Activated T-helper 17 cell treated with anti-CD3 and anti-CD28 coated beads, Interleukin-2, amount 50 U/mL, for 72 hours (primary cell): ENCODE measurements around the gene FOLR1. TPM values are rescaled to one million over a fixed set of nuclear protein-coding genes. Genes with fewer than 3 reads are reported as not detected.

Experiments
- ATAC-seq: fragments of 150-1000 bp; cut with Tn5 transposase; replicated peaks from 2 replicates; pipeline ENCODE4 v1.10.0; 2021; ENCODE audit warnings: mild to moderate bottlenecking, moderate library complexity
- H3K27ac Mint-ChIP-seq: one replicate; pipeline ENCODE4 v1.8.0; 2022; ENCODE audit warnings: mixed read lengths
- H3K27me3 Mint-ChIP-seq: one replicate; pipeline ENCODE4 v1.8.0; 2022; ENCODE audit warnings: mixed read lengths
- H3K36me3 Mint-ChIP-seq: one replicate; pipeline ENCODE4 v1.8.0; 2022; ENCODE audit warnings: low read depth, mild to moderate bottlenecking, mixed read lengths
- H3K4me1 Mint-ChIP-seq: one replicate; pipeline ENCODE4 v1.8.0; 2022; ENCODE audit warnings: mixed read lengths
- H3K4me3 Mint-ChIP-seq: one replicate; pipeline ENCODE4 v1.8.0; 2022; ENCODE audit warnings: mild to moderate bottlenecking, mixed read lengths
- H3K9me3 Mint-ChIP-seq: one replicate; pipeline ENCODE4 v1.8.0; 2022; ENCODE audit warnings: mixed read lengths
- total RNA-seq, 2 donors: library from RNA; stranded (reverse); gene quantifications; one replicate each; pipeline ENCODE4 v1.2.3, GENCODE V29; 2022

FOLR1 gene
- total RNA-seq, 2 donors from 2014 or later: not detected

DNA sequence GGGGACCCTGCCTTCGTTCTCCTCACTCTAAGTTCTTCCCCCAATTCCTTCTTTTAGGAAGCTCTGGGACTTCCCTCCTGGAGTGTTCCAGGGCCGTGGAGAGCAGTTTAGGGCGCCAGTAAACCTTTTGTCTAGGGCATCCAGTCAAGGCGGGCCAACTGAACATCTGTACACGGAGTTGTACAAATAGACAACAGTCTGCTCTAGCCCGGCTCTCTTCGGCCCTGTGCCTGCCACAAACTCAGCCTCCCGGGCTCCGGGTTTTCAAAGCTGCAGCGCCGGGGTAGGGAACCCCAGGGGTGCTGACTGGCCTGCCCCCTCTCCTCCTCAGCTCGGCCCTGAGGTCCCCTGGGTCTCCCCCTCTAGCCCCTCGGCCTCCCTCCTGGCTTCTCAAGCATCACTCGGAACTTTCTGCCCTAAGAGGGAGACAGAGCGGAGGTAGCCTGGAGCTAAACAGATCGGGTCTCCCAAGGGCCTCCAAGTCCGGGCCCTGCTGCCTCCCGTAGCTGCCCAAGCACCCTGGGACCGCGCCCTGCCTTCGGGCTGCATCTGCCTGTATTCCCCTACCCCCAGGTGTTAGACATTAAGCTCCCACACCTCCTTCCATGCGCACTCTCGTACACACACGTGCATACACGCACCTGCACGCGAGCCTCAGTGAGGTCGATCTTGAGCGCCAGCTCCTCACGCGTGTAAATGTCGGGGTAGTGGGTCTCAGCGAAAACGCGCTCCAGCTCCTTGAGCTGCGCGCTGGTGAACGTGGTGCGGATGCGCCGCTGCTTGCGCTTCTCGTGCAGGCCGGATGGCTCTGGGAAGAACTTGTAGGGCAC lies 48.7 kb downstream of the FOLR1 start:
- Mint-ChIP-seq H3K4me1 (peaks cover 17% of the 10 kb centered on the region), H3K27me3 (peaks cover 42% of the 10 kb centered on the region), H3K4me3 (peak overlapping the region; percentile 56), H3K9me3 (no peaks in the 10 kb centered on the region), H3K27ac (no peak overlapping the region), H3K36me3 (peaks cover 23% of the 10 kb centered on the region)
- peak; percentile 4 for ATAC-seq

DNA sequence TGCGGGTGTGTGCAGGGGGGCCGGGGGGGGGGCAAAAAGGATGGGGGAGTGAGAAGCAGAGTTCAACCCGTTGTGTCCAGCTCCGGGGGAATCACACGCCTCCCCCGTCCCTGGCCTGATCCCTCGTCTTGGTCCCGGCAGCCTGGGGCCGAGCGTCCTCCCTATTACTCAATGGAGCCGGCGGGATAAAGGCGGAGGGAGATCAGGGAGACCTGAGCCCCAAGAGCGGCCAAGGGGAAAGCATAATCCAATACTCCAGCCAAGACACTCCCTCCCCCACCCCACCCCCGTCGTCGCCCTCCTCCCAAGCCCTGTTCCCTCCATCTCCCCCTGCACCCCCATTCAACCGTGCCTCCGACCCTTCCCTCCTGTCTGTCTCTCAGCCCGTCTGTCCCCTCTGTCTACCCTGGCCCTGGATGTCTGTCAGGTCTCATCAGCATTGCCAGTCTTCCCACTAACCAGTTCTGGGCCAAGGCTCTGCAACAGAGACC lies 49.4 kb downstream of the FOLR1 start:
- no peak overlapping the region for H3K27ac Mint-ChIP-seq
- no peaks in the 10 kb centered on the region for H3K9me3 Mint-ChIP-seq
- H3K4me3 Mint-ChIP-seq: peak overlapping the region; percentile 56
- H3K36me3 Mint-ChIP-seq: peaks cover 22% of the 10 kb centered on the region
- peaks cover 17% of the 10 kb centered on the region for H3K4me1 Mint-ChIP-seq
- peaks cover 42% of the 10 kb centered on the region for H3K27me3 Mint-ChIP-seq
- ATAC-seq: no peak

DNA sequence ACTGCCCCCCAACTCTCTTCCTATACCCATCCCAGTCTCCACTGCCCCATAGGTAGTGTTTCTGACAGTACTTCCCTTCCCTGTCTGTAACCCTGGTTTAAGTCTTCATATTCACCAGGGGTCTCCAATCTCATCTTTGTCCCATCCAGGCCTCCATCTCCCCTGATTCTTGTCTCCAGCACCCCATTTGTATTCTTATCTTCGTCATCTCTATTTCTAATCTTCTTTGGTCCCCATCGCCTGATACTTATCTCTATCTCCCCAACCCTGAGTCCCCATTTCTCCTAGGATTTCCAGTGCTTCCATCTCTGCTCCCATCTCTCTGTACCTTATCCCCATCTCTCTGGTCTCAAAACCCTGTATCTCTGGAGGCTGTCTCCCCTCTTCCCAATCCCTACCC lies 50.2 kb downstream of the FOLR1 start:
- no peak overlapping the region for H3K4me3 Mint-ChIP-seq
- peaks cover 42% of the 10 kb centered on the region for H3K27me3 Mint-ChIP-seq
- H3K4me1 Mint-ChIP-seq: peaks cover 17% of the 10 kb centered on the region
- H3K36me3 Mint-ChIP-seq: peaks cover 14% of the 10 kb centered on the region
- no peaks in the 10 kb centered on the region for H3K9me3 Mint-ChIP-seq
- ATAC-seq: no peak
- no peak overlapping the region for H3K27ac Mint-ChIP-seq

DNA sequence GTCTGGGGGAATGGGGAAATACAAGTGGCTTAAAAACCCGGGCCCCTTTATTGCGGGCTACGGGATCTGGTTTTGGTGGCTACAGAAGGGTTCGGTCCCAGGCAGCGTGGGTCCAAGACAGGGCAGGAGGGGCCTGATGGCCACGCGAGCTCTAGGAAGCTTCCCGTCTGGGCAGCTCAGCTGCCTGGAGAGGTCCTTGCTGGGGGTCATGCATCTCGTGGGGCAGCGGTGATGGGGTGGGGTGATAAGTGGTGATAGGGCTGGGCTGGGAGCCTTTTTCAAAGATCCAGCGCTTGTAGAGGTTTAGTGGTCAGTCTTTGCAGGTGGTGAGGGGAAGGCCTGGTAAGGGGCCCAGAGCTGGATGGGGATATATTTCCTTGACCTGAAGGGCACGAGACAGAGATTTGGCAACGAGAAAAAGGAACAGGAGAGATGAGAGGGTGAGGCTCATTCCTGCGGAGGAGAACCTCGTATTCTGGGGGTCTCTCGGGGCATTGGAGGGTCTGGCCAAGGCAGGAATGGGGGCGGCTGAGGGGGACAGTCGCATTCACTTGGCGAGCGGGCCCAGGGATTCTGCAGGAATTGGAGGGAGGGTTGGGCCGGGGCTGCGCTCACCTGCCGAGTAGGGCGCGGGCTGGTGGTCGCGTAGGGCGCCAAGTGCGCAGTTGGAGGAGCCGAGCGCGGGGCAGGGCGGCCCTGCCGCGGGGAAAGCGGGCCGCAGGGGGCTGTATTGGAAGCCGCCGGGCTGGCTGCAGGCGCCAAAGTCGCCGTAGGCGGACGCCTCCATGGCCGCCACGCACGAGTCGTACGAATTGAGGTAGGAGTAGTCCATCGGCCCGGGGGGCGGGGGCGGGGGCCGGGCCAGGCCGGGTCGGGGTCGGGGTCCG lies 51.5 kb downstream of the FOLR1 start:
- Mint-ChIP-seq H3K27me3 (peaks cover 43% of the 10 kb centered on the region), H3K4me3 (peak overlapping the region; percentile 23)

DNA sequence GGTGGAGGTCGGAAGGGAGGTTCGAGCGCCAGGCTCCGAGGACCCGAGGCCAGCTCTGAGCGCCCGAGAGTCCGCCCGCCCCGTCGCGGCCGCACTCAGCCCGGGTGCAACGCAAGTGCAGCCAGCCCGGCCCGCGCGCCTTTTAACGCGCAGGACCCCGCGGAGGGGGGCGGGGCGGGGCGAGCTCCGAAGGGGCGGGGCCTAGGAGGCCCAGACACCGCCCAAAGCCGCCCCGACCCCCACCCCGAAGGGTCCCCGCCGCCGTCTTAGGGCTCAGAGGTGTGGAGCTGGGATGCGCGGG lies 52.1 kb downstream of the FOLR1 start, which contains the start of gene PHOX2A:
Gene PHOX2A, minus strand, starts transcription at position 117 of the 301 bp plus-strand sequence. CDS start 172 bp downstream, outside the sequence.
- H3K27me3 Mint-ChIP-seq: peaks cover 44% of the 10 kb centered on the region
- peaks cover 3% of the 10 kb centered on the region for H3K36me3 Mint-ChIP-seq
- ATAC-seq: no peak
- no peaks in the 10 kb centered on the region for H3K9me3 Mint-ChIP-seq
- peaks cover 17% of the 10 kb centered on the region for H3K4me1 Mint-ChIP-seq
- H3K4me3 Mint-ChIP-seq: peak within 1 kb of the TSS; percentile 23
- no peak within 1 kb of the TSS for H3K27ac Mint-ChIP-seq

More for the DNA sequence above, 51.5 kb downstream of the FOLR1 start:
- Mint-ChIP-seq H3K27ac (no peak overlapping the region), H3K36me3 (peaks cover 7% of the 10 kb centered on the region), H3K4me1 (peaks cover 17% of the 10 kb centered on the region), H3K9me3 (no peaks in the 10 kb centered on the region)
- ATAC-seq: no peak

DNA sequence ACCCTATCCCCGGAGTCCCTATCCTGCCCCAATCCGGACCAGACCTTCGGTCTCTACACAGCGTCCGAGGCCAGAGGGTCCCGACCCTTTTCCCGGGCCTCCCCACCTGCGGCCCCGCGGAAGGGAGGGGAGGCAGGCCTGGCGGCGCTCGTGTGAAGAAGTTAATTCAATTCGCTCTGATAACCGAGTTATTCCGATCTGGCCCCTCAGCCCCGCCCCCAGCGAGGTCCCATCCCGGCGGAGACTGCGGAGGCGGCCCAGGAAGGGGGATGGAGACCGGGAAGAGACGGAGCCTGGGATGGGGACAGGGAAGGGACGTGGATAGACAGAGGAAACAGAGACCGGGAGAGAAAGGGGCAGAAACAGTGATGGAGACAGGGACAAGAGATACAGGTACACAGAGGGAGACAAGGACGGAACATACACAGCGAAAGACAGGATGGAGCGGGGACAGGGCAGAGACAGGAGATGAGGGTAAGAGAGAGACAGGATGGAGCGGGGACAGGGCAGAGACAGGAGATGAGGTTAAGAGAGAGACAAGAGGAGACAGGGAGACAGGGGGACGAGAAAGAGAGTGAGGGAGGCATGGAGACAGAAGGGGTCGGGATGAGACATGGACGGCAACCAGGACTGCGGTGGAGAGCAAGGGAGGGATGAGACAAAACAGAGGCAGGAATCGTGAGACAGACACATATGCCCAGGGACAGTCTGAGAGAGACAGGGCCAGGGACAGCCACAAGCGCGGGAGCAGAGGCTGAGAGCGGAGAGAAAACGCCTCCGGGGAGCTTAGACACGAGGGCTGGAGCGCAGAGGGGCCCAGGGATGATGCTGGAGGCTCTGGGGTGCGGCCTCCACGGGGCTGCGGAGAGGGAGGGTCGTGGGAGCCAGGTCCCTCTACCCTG lies 52.7 kb downstream of the FOLR1 start:
- Mint-ChIP-seq H3K27me3 (peaks cover 42% of the 10 kb centered on the region), H3K4me3 (peak overlapping the region; percentile 2), H3K9me3 (no peaks in the 10 kb centered on the region), H3K27ac (no peak overlapping the region), H3K36me3 (no peaks in the 10 kb centered on the region), H3K4me1 (peaks cover 17% of the 10 kb centered on the region)
- no peak for ATAC-seq

DNA sequence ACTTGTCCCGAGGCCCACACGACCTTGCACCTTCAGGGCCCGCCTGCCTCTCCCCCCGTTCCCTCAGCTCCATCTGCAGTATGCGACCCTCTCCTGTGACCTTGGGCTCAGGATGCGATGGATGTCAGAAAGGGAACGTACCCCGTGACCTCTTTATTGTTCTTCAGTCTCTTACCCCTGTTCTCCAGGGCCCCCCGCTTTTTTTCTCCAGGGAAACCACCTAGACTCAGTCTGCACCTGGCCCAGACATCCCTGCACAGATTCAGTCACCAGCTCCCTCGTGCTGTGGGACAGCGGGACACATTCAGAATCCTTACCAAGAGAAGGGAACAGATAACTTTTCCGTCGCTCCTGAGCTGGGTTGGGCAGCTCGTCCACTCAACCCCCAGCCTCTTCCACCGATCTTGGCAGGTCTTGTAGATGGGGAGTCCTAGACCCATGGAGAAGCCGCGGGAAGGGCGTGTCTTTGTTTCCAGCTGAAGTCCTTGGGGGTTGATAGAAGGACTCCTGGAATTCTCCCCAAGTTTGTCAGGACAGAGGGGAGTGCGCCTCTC lies 53.4 kb downstream of the FOLR1 start:
- no peak overlapping the region for H3K27ac Mint-ChIP-seq
- no peaks in the 10 kb centered on the region for H3K36me3 Mint-ChIP-seq
- H3K4me3 Mint-ChIP-seq: no peak overlapping the region
- no peaks in the 10 kb centered on the region for H3K9me3 Mint-ChIP-seq
- peaks cover 15% of the 10 kb centered on the region for H3K4me1 Mint-ChIP-seq
- no peak for ATAC-seq
- peaks cover 42% of the 10 kb centered on the region for H3K27me3 Mint-ChIP-seq

Other genes with a start within 250 kb of the FOLR1 start
- gene IL18BP, start 193.2 kb upstream of the FOLR1 start, total RNA-seq: 10 to 100 TPM; 18.4 to 21.9 TPM
- gene NUMA1, start 111.6 kb upstream of the FOLR1 start, total RNA-seq: 100 to 1,000 TPM; 179 to 277 TPM
- gene LRRC51, start 111.3 kb upstream of the FOLR1 start, total RNA-seq: 1 to 10 TPM; 3.3 to 5.4 TPM
- 10 to 100 TPM; 53.4 to 69.1 TPM for gene LAMTOR1, start 88.8 kb upstream of the FOLR1 start, total RNA-seq
- under 1 TPM in 1 of 2 donors, not detected in 1; 0.26 TPM for gene TOMT, start 86.2 kb upstream of the FOLR1 start, total RNA-seq
- gene ANAPC15, start 79.4 kb upstream of the FOLR1 start, total RNA-seq: 10 to 100 TPM; 35.5 to 65.6 TPM
- gene FOLR3, start 56.4 kb upstream of the FOLR1 start, total RNA-seq: not detected
- not detected for gene FOLR2, start 24.7 kb downstream of the FOLR1 start, total RNA-seq
- gene INPPL1, start 32.6 kb downstream of the FOLR1 start, total RNA-seq: 10 to 100 TPM; 69.3 to 86.6 TPM
- not detected for gene PHOX2A, start 52.0 kb downstream of the FOLR1 start, total RNA-seq
- gene CLPB, start 242.4 kb downstream of the FOLR1 start, total RNA-seq: 10 to 100 TPM; 33.7 to 43.8 TPM